Left kidney (tissue), 2 donors: ENCODE data around the gene MTCH1. TPM values are rescaled to one million over a fixed set of nuclear protein-coding genes. Genes with fewer than 3 reads are reported as not detected.
"Not testable (repeated sequence)": the region's sequence is repeated elsewhere in the genome, so short reads cannot be mapped to it uniquely, and the experiment has no call there.

Source experiments
- DNase-seq: peaks from one replicate; pipeline ENCODE4 v3.0.0-alpha.2; 2013
- polyA plus RNA-seq: library from polyadenylated mRNA; unstranded; fragments of 120-200 nt; gene quantifications from one replicate; pipeline ENCODE4 v1.2.1, GENCODE V29; 2013; ENCODE audit not compliant: insufficient read length

The MTCH1 gene
- polyA plus RNA-seq, 1 donor: 149 TPM

GRCh38 chr6:36999061-36999750 is 13.2 kb upstream of the MTCH1 start:
- DNase-seq: peak; percentile 88

DNA sequence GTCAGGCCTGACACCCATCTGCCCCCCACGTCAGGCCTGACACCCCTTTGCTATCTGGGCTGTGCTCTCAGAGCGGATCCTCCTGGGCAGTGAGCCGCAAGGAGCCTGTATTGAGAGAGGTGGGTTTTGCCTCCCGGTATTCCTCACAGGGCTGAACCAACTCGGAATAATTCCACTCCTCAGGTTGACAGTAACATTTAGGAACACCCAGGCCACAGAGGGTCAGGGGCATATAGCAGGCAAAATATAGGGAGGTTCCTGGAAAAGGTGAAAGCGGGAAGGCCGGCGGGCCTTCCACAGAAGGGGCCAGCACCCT is 12.7 kb upstream of the MTCH1 start:
- DNase-seq: no peak

GRCh38 chr6:36997811-36998722 is 12.1 kb upstream of the MTCH1 start:
- DNase-seq: no peak

- DNase-seq: not testable (repeated sequence)
These were observed 4.4 kb upstream of the MTCH1 start for GRCh38 chr6:36990401-36990800.

GRCh38 chr6:36989264-36989663 is 3.3 kb upstream of the MTCH1 start:
- DNase-seq: no peak

DNA sequence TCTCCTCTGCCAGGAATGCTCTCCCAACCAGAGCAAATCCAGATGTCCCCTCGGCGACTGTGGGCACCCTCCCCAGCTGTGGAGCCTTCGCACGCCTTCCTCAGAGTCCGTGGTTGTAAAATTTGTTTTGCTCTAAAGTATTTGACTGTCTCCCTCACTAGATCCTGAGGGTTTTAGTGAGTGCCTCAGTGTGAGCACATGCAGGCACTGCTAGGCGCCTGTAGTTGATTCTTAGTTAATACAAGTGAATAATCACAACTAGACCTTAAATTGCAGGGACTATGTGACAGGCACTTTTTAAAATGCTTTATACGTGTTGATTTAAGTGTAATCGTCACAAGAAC is 680 bp upstream of the MTCH1 start:
- no peak for DNase-seq

- DNase-seq: no peak
These were observed 584 bp downstream of the MTCH1 start for GRCh38 chr6:36985417-36985807.

DNA sequence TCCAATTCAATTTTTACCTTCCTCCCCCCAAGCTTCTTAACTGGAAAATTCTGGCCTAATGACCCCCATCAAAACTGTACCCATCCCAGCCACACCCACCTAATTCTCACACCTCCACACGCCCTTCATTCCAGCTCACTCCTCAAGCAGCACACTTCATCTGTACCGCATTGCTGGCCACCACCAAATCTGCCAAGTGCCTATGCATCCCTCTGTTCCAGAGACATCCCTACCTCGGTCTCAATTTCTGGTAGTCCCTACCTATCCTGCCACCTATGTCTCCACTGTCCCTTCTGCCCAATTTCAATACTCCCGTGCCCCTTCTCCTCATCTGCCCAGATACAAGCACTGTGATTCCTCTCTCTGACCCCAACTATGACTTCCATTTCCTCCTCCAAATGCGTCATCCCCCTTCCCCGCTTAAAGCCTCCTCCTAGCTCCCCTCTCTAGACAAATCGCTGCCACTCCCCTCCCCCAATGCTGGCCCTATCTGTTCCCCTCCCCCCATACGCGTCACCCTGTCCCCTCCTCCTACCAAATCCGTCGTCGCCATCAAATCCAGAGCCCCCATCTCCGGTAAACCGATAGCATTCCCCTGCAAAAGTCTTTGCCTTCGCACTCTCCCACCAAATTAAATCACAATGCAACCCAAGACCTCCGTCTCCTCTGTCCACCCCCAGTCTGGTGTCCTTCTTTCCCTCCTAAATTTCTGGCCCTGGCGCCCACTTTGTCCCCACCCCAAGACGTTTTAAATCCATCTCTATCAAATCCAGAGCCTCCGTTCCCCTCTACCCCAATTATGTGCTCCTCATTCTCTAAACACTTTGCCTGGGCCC is 1.2 kb downstream of the MTCH1 start:
- DNase-seq: no peak

- DNase-seq: no peak
These were observed 2.5 kb downstream of the MTCH1 start for GRCh38 chr6:36983538-36983937.

DNA sequence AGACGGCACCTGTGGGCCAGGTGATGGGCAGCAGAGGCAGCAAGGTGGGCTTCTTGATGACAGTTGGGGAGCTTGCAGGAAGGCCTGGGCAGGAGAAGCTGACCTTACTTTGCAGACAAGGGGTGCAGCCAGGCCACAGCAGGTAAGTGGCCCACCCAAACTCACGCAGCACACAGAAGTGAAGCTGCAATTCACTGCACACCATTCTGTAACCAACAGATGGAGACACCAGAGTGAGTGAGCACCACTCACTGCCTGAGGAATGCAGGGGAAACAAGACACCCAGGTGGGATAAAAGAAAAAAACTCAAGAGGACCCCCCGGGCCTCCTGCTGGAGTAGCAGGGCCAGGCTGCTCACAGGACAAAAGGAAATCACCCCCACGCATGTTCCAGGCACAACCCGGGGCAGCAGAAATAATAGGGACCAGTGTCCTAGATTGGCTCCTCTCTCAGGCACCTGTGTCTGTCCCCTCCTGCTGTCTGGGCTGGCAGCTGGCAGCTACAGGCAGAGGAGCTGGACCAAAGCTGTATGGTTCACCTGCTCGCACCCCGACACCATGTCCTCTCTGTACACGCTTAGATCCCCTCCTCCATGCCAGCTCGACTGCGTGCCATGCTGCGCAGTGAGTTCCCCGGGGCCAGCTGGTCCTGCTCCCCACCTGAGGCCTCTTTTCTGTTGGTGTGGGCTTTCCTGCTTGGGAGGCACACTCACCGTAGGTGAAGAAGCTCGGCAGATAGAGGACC is 4.9 kb downstream of the MTCH1 start:
- DNase-seq: no peak

GRCh38 chr6:36980129-36980528 is 5.9 kb downstream of the MTCH1 start:
- no peak for DNase-seq

DNA sequence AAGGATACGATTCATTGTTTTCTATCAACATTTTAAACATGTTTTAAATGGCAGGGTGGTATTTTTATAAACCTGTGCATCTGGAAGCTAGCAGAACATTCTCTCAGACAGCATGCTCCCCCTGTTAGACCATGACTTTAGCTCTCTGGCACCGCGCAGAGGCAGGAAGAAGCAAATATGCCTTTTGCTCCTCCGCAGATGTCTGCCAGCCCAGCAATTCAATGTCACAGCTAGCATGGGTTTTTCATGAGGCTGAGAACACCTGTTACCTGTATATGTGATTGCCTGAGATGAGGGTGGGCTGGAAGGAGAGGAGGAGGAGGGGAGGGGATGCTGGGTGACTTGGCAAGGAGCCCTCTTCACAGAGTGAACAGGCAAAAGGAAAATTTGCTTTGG is 6.7 kb downstream of the MTCH1 start:
- no peak for DNase-seq

GRCh38 chr6:36978421-36979346 is 7.3 kb downstream of the MTCH1 start:
- no peak for DNase-seq

- no peak for DNase-seq
These were observed 8.5 kb downstream of the MTCH1 start for GRCh38 chr6:36977470-36977941.

DNA sequence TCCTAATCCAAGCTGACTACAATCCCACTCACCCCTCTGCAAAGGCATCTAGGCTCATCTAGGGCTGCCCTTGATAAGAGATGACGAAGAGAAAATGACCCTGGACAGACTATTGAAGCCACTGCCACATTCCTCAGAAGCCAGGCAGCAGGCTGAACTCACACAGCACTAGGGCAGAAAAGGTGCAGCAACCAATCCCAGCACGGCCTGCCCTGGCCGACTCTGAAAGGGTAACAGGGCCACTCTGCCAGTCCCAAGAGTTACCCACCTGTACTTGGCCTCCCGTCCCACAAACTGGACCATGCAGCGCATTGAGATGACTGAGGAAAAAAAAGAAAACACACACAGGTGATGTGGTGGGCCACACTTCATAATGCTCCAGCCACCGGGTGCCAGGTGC is 9.1 kb downstream of the MTCH1 start:
- DNase-seq: no peak

DNA sequence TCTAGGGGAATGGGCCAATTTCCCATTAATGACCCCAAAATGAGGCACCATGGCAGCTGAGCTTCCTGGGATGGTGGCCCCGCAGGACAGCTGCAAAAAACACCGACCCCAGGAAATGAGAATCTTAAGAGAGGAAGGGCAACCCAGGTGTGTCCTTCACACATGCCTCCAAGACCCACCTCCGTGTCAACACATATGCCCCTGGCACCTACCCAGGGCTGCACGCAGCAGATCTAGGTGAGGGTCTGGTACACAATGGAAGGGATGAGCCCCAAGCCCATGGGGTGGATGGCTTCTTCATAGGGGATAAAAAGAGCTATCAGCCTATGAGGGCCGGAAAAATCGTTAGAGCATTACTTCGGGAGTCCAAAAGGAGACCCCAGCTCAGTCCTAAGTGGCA is 9.5 kb downstream of the MTCH1 start:
- no peak for DNase-seq

GRCh38 chr6:36976007-36976264 is 10.1 kb downstream of the MTCH1 start:
- DNase-seq: no peak

GRCh38 chr6:36975231-36976006 is 10.6 kb downstream of the MTCH1 start:
- no peak for DNase-seq

DNA sequence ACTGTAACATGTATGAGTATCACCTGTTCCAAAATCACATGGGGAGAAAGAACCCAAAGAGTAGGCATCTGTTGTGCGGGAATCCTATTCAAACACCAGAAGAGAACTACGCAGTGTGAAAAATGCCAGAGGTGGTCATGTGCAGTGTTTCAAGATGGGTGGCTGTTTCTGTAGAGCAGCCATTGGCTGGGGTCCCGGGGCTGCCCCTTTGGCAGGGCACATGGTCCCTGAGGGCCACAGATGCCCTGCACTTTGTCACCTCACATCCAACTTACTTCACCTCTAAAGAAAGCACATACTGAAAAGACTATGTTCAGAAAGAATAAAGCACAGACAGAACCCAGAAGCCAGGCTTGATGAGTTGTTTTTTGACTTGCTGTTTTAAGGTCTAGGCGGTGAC is 12.3 kb downstream of the MTCH1 start:
- DNase-seq: no peak

DNA sequence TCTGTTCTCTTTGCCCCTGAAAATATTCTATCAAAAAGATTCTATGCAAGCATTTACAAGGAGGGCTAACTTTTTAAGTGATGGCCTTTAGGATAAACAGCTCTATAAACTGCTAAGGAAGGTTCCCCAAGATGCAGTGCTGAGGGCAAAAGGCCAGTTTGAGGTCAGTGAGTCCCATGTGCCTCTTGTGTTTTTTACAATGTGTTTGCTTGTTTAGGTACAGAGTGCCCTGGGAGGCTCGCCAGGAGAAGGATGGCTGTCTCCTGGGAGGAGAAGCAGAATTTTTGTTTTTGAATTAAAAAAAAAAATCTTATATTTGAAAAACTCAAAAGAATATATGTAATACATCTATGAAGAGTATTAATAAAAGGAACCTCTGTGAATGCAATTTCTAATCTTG is 12.8 kb downstream of the MTCH1 start:
- DNase-seq: no peak
